Measurements from ENCODE around the gene KCNN3.
A peak's percentile ranks its signal among the peaks of the same experiment; 100 is the strongest.

KCNN3 gene

DNA sequence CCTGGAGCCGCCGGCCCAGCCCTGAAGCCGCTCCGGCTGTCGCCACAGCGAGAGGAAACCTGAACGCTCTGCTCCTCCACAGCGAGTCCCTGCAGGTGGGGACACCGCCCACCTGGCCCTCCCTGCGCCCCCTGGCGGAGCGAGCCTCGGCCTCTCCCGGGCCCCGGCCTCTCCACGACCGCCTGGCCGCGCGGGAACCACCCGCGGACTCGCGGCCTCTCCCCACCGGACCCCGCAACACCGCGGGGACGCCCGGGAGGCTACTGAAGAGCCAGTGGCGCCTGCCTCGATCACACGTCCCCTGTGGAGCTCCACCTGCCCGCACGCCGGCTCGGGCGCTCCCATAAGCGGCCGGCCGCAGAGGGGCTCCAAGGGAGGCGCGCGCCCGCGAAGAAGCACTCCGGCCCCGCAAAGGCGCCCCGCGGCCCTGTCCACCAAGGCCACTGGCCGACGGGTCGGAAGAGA lies 109.6 kb downstream of the KCNN3 start:
- no peak overlapping the region for H3K4me3 ChIP-seq (ENCODE audit: low read length)
- DNase-seq (ENCODE audit: low read depth) = peak; percentile 55
- TF ChIP-seq, protein P1, sequence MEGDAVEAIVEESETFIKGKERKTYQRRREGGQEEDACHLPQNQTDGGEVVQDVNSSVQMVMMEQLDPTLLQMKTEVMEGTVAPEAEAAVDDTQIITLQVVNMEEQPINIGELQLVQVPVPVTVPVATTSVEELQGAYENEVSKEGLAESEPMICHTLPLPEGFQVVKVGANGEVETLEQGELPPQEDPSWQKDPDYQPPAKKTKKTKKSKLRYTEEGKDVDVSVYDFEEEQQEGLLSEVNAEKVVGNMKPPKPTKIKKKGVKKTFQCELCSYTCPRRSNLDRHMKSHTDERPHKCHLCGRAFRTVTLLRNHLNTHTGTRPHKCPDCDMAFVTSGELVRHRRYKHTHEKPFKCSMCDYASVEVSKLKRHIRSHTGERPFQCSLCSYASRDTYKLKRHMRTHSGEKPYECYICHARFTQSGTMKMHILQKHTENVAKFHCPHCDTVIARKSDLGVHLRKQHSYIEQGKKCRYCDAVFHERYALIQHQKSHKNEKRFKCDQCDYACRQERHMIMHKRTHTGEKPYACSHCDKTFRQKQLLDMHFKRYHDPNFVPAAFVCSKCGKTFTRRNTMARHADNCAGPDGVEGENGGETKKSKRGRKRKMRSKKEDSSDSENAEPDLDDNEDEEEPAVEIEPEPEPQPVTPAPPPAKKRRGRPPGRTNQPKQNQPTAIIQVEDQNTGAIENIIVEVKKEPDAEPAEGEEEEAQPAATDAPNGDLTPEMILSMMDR (IDR thresholded peaks at IDR 0.05; ENCODE audit: insufficient read depth, low read depth, low read length, missing control alignments) = peak; percentile 41

DNA sequence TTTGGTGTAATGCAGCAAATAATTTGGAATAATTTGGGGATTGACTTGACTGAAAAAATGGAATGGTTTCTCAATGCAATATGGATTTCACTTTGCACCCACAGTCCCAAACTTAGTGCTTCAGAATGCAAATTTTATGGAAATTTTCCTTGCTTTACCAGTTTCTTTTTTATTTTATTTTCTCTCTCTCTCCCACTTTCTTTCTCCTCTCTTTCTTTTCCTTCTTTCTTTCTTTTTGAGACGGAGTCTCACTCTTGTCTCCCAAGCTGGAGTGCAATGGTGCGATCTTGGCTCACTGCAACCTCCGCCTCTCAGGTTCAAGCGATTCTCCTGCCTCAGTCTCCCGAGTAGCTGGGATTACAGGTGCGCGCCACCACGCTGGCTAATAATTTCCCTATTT lies 110.3 kb downstream of the KCNN3 start:
- TF ChIP-seq, protein P1 (IDR thresholded peaks at IDR 0.05; ENCODE audit: insufficient read depth, low read depth, low read length, missing control alignments) = no peak
- DNase-seq (ENCODE audit: low read depth) = no peak
- H3K4me3 ChIP-seq (ENCODE audit: low read length) = no peak overlapping the region

DNA sequence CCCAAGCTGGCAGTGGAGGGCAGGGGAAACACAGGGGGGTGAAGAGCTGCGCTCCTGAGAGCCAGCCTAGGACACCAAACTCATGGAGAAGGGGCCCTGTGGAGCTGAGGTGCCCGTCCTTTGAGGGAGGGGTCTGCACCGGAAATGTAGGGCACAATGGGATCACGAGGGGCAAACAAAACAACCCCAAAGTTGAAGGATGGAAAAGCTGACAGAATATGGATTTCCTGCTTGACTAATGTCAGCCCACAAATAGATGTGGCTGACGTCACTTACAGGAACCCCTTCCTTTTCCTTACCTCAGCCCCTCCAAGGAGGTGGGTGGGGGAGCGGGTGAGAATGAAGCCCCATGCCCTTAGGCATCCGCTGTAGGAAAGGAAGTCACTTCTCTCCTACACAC lies 110.9 kb downstream of the KCNN3 start:
- H3K4me3 ChIP-seq (ENCODE audit: low read length) = no peak overlapping the region
- DNase-seq (ENCODE audit: low read depth) = no peak
- TF ChIP-seq, protein P1 (IDR thresholded peaks at IDR 0.05; ENCODE audit: insufficient read depth, low read depth, low read length, missing control alignments) = no peak

DNA sequence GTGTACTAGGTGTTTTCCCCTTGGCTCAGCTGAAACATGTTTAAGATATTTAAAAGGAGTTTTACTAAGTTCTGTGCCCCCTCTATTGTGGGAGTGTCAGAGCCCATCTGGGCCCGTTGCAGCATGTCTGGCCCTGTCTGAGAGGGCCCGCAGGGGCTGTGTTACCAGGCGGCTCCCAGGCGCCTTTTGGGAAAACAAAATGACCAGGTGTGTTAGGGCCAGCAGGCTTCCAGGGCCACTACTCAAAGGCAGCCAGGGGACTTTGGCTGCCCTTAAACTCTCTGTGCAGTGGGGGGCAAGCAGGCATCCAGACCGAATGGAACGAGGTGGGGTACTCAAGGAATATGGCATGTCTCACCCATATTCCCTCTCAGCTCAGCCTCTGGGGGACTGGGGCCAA lies 111.7 kb downstream of the KCNN3 start:
- TF ChIP-seq, protein P1 (IDR thresholded peaks at IDR 0.05; ENCODE audit: insufficient read depth, low read depth, low read length, missing control alignments) = no peak

DNA sequence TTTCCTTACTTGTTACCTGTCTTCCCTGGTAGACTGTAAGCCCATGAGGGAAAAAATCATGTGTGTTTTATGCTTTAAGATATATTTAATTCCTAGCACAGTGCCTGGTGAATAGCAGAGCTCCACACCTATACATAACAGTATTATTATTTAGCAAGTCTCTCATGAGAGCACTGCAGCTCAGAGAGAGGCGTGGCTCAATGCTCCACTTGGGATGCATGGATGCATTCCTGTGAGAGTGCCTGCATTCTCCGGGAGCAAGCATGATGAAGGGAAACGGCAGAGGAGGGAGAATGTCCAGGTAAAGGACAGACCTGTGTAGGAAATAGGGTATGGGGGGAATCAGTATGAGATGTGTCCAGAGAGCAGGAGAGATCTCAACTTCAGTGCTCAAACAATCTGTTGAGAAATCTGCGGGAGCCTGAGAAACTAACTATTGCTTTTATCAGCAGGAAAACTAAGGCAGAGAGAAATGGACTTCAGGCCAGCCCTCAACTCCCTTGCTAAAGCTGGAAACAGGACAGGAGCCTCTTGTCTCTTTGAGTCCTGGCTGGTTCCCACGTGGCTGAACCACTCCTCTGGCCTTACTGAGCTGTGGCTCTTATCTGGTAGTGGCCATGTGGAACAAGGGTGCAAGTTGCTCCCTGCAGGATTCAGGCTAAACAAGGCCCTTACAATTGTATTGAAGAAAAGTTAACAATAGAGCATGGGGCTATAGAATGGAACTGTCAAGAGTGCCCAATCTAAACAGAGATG lies 113.1 kb downstream of the KCNN3 start:
- no peak for DNase-seq (ENCODE audit: low read depth)
- TF ChIP-seq, protein P1 (IDR thresholded peaks at IDR 0.05; ENCODE audit: insufficient read depth, low read depth, low read length, missing control alignments) = no peak
- no peak overlapping the region for H3K4me3 ChIP-seq (ENCODE audit: low read length)

More for the DNA sequence above, 111.7 kb downstream of the KCNN3 start:
- no peak for DNase-seq (ENCODE audit: low read depth)
- no peak overlapping the region for H3K4me3 ChIP-seq (ENCODE audit: low read length)

DNA sequence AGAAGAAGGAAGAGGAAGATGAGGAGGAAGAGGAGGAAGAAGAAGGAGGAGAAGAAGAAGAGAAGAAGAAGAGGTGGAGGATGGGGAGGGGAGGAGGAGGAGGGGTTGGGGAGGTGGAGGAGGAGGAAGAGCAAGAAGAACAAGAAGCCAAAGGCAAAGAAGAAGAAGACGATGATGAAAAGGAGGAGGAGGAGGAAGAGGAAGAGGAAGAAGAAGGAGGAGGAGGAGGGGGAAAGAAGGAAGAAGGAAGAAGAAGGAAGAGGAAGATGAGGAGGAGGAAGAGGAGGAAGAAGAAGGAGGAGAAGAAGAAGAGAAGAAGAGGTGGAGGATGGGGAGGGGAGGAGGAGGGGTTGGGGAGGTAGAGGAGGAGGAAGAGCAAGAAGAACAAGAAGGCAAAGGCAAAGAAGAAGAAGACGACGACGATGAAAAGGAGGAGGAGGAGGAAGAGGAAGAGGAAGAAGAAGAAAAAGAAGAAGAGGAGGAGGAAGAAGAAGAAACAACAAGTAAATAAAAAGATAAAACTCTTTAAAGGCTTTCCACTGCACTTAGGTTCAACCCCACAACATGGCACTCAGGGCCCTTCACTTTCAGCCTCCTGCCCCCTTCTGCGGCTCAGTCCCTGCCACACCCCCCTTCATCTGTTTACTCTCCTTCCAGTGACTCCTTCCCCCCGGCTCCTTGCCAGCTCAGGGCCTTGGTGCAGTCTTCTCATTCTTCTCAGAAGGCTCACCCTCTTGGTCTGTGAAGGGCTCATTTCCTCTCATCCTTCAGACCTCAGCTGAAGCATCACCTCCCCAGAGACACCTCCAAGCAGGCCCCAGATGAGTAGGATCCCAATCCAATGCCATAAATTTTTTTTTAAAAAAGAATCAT lies 114.0 kb downstream of the KCNN3 start:
- no peak for DNase-seq (ENCODE audit: low read depth)
- no peak overlapping the region for H3K4me3 ChIP-seq (ENCODE audit: low read length)
- TF ChIP-seq, protein P1 (IDR thresholded peaks at IDR 0.05; ENCODE audit: insufficient read depth, low read depth, low read length, missing control alignments) = no peak
